ENCODE results near the gene FABP1.

The FABP1 gene

GRCh38 chr2:88125924-88126771 is 1.7 kb downstream of the FABP1 start (continued):
- TF ChIP-seq ZBTB26 (tag by site-specific recombination; optimal IDR thresholded peaks at IDR 0.05) (no peak), FEZF1 (tag by site-specific recombination; IDR thresholded peaks at IDR 0.05) (no peak), ZNF426 (tag by site-specific recombination; IDR thresholded peaks at IDR 0.05) (no peak), GLI4 (tag by site-specific recombination; IDR thresholded peaks at IDR 0.05) (no peak), ZSCAN23 (tag by site-specific recombination; IDR thresholded peaks at IDR 0.05) (no peak)
- TF ChIP-seq, protein P1, sequence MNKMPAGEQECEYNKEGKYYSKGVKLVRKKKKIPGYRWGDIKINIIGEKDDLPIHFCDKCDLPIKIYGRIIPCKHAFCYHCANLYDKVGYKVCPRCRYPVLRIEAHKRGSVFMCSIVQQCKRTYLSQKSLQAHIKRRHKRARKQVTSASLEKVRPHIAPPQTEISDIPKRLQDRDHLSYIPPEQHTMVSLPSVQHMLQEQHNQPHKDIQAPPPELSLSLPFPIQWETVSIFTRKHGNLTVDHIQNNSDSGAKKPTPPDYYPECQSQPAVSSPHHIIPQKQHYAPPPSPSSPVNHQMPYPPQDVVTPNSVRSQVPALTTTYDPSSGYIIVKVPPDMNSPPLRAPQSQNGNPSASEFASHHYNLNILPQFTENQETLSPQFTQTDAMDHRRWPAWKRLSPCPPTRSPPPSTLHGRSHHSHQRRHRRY (tag by site-specific recombination; IDR thresholded peaks at IDR 0.05), result no peak

DNA sequence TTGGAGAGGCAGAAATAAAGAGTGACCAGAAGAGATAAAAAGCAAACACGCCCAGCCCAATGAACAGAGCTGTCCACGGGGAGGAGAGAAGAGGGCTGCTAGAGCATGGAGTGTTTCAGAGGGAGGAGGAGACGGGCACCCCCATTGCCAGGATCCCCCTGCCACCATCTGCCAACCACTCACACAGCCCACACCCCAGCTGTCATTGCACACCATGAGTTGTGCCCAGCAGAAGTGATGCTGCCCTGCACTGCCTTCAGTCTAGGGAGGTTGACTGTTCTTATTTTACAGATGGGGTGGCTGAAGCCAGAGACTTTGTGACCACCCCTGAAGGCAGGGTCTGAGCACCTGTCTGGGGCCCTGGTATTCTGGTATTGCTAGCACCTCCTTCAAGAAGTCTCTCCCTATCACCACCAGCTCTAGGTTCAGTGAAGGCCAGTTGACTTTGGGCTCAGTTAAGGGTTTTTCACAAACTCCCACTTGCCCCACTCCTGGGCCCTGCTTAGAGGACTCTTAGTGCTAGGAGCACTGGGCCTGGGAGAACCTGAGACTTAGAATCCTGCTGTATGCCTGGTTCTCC is 2.4 kb downstream of the FABP1 start:
- Histone ChIP-seq H3K9me3 (ENCODE audit: control insufficient read depth, insufficient read depth, low read depth, low read length) (no peaks in the 10 kb centered on the region), H3K36me3 (ENCODE audit: control insufficient read depth in 2 of 2, insufficient read depth in 1 of 2, low read length in 2 of 2) (no peaks in the 10 kb centered on the region), H3K4me3 (ENCODE audit: low read depth, low read length) (no peak overlapping the region), H3K27ac (ENCODE audit: extremely low read depth, low read depth, low read length) (no peak overlapping the region), H3K4me1 (ENCODE audit: control insufficient read depth, insufficient read depth, low read length) (no peaks in the 10 kb centered on the region)
- ChIA-PET CTCF (no interaction called here), POLR2A (no interaction called here)
- no peak for TF ChIP-seq ZFP37 (tag by site-specific recombination; IDR thresholded peaks at IDR 0.05)

GRCh38 chr2:88123975-88124917 is 3.6 kb downstream of the FABP1 start:
- TF ChIP-seq SALL2 (tag by site-specific recombination; IDR thresholded peaks at IDR 0.05; ENCODE audit: borderline replicate concordance) (no peak), ZNF221 (tag by site-specific recombination; IDR thresholded peaks at IDR 0.05; ENCODE audit: borderline replicate concordance) (no peak), ZNF416 (tag by site-specific recombination; IDR thresholded peaks at IDR 0.05) (no peak), GLIS2 (tag by site-specific recombination; IDR thresholded peaks at IDR 0.05) (no peak), ZNF133 (tag by site-specific recombination; IDR thresholded peaks at IDR 0.05) (no peak), ZNF561 (tag by site-specific recombination; IDR thresholded peaks at IDR 0.05; ENCODE audit: borderline replicate concordance) (no peak)
- TF ChIP-seq, protein P2, sequence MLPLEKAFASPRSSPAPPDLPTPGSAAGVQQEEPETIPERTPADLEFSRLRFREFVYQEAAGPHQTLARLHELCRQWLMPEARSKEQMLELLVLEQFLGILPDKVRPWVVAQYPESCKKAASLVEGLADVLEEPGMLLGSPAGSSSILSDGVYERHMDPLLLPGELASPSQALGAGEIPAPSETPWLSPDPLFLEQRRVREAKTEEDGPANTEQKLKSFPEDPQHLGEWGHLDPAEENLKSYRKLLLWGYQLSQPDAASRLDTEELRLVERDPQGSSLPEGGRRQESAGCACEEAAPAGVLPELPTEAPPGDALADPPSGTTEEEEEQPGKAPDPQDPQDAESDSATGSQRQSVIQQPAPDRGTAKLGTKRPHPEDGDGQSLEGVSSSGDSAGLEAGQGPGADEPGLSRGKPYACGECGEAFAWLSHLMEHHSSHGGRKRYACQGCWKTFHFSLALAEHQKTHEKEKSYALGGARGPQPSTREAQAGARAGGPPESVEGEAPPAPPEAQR (tag by site-specific recombination; IDR thresholded peaks at IDR 0.05), result no peak
- no peak overlapping the region for H3K27ac ChIP-seq (ENCODE audit: extremely low read depth, low read depth, low read length)
- ChIA-PET CTCF (interaction anchor here (0.6 kb wide), 1 partner anchor 59 kb away, joined by 5 read pairs; no protein-coding TSS in a partner anchor), POLR2A (no interaction called here)
- H3K4me1 ChIP-seq (ENCODE audit: control insufficient read depth, insufficient read depth, low read length), result no peaks in the 10 kb centered on the region
- no peak overlapping the region for H3K4me3 ChIP-seq (ENCODE audit: low read depth, low read length)
- no peaks in the 10 kb centered on the region for H3K36me3 ChIP-seq (ENCODE audit: control insufficient read depth in 2 of 2, insufficient read depth in 1 of 2, low read length in 2 of 2)
- no peaks in the 10 kb centered on the region for H3K9me3 ChIP-seq (ENCODE audit: control insufficient read depth, insufficient read depth, low read depth, low read length)
